ENCODE data around the gene NRSN2.

GRCh38 chr20:361561-361960 lies 14.7 kb downstream of the NRSN2 start:
- TF ChIP-seq CTCF (IDR thresholded peaks at IDR 0.05) (no peak), ZFX (IDR thresholded peaks at IDR 0.05; ENCODE audit: borderline replicate concordance) (no peak)

All from 22Rv1 (cell line).